Measurements from ENCODE around the gene WWOX.

WWOX gene

DNA sequence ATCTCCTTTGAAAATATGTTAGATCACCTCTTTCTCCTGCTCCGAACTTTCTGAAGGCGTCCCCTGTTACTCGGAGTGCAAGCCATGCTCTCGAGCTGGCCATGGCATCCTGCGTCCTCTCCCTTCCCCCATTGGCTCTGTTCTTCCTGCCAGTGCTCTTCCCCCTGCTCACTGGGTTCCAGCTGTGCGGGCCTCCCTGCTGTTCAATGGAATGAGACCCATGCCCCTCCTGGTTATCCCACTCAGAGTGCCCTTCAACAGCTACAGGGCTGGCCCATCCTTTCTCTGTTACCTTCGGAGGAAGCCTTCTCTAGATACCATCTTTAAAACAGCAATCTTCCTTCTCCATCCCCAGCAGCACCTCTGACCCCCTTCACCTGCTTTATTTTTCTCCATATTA is 996.8 kb downstream of the WWOX start:
- no peak for DNase-seq

DNA sequence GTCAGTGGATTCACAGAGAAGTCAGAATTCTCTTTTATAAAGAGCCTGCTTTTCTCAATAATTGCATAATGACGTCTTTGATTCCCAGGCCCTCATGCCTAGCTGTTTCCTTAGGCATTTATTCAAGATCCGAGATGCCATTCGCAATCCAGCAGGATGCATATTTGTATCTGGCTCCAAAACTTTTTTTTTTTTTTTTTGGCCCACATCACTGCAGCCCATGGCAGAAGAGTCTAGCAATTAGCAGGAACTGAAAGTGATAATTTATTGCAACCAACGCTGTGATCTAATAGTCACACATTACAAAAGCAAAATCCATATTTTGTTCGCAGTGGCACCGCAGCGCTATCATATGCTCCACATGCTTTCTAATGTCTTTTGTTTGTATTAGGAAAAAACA is 997.7 kb downstream of the WWOX start:
- no peak for DNase-seq

DNA sequence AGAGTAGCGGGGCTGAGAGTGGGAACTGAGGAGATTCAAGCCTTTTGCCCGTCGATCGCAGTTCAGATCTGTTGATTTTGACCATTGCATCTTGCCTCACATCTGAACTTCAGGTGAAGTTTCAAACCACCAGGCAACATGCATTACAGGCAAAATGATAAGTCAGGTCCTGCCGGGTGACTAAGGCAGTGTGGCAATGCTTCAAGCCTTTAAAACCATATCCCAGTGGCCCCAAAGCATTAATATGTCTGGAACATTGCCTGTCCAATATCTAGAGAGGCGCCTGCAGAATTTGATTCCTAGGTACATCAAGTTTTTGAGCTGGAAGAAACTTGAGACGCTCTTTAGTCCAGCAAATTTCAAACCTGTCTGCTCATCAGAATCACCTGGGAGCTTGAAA is 998.3 kb downstream of the WWOX start:
- no peak for DNase-seq

DNA sequence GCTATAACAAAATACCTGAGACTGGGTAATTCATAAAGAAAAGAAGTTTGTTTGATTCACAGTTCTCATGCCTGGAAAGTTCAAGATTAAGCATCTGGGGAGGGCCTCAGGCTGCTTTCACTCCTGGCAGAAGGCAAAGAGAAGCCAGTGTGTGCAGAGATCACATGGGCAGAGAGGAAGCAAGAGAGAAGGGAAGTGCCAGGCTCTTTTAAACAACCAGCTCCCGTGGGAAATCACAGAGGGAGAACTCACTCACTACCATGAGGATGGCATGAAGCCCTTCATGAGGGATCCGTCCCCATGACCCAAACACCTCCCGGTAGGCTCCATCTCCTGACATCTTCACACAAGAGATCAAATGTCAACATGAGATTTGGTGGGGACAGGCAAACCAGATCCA is 999.5 kb downstream of the WWOX start:
- DNase-seq = no peak

DNA sequence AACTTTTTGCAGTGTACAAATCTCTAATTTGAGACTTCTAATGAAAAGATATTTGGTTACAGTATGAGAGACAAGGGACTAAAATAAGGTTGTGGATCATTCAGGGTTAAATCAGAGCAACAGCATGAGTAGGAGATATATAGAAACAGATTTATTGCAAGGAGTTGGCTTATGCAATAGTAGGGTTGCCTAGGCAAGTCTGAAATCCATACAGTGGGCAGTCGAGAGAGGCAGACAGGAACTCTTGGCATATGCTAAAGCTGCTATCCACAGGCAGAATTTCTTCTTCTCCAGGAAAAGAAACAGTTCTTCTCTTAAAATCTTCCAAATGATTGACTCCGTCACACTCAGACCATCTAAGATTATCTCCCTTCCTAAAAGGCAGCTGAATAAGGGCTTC is 1000.3 kb downstream of the WWOX start:
- DNase-seq = no peak

DNA sequence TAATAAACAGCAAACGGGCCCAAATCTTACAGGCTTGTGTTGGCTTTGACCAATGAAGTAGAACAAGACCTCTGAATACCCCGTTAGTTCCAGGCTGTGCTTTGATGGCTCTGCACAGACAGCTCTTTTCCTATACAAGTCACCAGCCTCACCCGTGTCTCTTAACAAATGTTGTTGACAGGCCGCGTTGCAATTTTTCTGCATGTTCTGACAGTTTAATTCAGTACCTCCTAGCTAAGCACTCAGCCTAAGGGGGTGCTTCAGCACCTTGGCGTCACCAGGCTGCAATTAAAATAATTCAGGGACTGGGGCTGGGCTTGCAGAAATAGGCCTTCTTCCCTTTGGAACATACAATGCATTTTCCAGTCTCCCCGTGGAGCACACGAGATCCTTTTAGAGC is 1001.0 kb downstream of the WWOX start:
- DNase-seq = no peak

DNA sequence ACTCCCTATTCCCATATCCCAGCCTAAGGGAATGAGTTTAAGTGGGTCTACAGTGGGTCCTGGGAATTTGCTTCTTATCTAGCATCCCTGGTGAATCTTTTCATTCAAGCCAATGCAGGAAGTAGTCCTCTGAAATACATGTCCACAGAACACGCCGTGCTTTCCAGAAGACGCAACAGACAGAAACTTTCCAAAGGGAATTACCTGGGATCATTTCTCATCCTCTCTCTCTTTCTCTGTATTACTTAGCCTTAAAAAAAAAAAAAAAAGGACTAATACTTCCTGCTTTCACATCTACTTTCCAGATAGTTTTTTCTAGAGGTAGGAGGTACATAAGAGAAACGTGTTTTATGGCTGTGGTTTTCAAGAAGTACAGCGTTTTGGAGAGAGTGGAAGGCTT is 1002.0 kb downstream of the WWOX start:
- no peak for DNase-seq

DNA sequence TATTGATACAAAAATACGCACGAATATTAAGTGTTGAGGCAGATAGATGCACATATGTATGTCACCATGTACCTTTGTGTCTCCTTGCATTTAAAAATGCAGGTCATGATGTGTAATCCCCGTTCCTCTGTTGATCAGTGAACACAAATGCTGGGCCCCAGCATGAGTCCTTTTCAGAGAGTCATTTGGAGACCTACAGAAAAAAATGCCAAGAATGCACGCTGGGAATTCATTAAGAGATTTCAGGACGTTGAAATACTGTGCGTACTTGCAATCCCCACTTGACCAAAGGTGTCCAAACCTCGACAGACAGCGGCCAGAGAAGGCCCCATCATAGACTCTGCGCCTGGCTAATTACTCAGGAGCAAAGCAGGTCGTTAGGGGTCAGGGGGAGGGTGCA is 1005.1 kb downstream of the WWOX start:
- DNase-seq = no peak

DNA sequence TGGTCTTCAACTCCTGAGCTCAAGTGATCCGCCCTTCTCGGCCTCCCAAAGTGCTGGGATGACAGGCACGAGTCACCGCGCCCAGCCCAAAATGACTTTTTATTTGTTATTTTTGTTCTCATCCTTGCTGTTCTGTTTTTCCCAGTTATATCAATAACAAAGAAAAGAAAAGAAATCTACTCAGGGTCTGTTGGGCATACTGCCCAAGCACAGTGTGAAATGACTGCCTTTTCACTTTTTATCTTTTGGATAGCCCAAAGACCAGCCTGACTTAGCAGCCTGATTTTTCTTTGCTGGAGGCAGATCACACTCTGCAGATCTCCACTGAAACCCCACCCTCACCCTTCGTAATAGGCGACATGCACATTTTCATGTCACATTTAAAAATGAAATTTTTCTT is 1007.8 kb downstream of the WWOX start:
- DNase-seq = no peak

DNA sequence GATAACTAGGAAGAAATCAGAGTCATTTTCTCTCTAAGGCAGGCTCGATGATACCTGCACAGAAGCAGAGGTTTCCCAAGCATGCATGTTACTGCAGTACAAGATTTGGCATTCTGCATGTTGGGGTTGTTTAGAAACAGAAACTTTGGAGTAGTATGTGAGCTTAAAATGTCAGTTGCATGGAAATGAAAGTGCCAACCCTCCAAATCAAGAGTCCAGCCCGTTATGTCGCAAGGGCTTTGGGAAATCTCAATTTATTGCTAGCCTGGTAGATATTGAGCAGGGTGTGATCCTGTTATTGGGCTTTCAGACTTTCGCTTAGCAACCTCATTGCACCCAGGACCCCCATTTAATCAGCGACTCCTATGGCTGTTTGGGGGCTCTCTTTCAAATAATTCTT is 1010.3 kb downstream of the WWOX start:
- no peak for DNase-seq

DNA sequence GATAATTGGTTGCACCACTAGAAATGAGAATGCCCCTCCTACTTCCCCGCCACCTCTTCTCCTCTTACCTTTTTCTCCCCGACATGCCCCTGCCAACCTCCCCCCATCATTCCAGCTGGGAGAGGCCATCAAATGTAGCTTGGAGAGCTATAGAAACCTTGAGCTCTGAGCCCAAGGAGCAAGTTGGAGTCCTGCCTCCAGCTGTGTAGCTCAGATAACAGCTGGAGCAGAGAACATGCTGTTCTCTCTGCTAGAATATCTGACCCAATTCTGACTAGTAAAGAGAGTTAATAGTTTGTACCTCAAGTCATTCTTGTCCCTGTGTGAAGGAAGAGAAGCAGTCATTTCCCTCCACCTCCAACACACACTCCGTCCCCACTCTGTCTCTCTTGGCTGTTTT is 1010.8 kb downstream of the WWOX start:
- no peak for DNase-seq

DNA sequence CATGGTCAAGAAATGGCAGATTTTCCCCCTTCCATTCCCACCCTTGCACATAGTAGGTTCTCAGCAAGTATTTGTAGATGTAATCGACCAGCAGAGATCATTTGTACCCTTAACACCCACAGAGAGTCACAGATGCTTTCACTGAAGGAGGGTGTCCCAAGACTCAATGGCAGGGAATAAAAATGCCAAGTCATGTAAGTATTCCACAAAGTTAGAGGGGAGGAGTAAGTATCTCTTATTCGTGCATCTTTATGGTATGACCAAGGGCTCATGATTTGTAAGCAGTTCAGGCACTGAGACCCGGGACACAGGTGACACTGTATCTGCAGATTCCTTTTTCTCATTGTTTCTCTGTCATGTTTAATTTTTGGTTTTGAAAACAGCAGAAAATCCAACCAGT is 1011.5 kb downstream of the WWOX start:
- no peak for DNase-seq

DNA sequence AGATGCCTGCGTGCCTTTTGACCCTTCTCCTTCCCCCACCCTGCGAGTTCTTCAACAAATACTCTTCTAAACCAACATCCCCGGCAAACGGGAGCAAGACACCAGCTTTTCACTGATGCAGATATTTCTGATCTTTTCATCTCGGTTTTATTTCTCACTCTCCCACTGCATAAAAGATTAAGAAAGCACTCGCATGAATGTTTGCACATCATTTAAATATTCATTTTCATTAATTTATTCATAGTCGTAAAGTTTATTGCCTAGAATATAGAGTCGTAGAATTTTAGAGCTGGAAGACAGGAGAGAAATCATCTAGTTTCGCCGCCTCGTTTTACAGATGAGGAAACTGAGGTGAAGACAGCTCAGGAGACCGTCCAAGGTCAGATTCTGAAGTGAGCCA is 1013.0 kb downstream of the WWOX start:
- no peak for DNase-seq

DNA sequence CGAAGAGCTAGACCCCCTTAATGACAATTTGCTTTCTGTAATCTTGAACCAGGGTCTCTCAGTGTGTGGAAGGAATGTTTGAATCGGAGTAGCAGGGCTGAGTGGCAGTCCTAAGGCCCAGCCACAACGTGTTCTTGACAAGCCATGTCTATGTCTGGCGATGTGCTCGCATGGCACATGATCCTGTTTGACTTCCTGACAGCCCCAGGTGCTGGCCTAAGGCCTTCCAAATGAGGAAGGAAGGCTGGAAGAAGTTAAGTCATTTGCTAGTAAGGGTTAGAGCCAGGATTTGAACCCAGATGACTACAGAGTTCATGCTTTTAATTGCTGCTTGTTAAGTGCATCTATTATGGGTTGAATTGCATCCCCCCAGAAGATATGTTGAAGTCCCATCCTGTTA is 1014.4 kb downstream of the WWOX start:
- DNase-seq = no peak

DNA sequence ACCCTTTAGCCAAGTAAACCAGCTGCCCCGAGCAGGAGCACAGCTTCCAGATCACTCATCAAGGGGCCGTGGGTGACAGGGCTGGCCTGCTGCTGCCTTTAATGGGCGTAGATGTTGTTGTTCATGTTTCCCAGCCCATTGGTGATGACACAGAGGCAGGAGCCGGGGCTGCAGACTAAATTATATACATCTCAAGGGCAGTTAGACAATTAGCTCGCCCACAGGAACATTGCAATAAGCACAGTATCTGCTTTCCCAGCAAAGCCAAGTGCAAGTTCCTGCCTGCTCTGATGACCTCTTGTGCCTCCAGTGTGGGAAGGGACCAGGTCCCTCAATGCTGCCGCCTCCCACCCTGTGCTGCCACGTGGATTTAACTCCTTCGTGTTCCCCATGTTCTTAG is 1015.3 kb downstream of the WWOX start:
- DNase-seq = no peak

DNA sequence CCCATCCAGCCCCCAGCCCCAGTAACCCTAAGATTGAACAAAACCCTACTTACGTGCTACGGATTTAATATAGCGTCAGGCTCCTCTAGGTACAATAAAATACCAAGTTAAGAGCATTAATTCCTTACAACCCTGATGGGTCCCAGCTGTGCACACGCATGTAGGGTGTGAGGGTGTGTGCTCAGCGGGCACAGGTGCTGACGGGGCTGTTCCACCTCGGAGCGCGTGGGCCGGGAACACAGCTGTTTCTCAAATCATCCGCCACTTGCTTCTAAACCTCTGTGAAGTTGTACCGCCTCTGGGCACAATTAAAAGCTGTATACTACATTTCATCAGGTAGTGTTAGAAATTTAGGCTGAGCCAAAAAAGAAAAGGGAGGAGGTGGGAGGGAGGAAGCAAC is 1022.5 kb downstream of the WWOX start:
- DNase-seq = no peak

DNA sequence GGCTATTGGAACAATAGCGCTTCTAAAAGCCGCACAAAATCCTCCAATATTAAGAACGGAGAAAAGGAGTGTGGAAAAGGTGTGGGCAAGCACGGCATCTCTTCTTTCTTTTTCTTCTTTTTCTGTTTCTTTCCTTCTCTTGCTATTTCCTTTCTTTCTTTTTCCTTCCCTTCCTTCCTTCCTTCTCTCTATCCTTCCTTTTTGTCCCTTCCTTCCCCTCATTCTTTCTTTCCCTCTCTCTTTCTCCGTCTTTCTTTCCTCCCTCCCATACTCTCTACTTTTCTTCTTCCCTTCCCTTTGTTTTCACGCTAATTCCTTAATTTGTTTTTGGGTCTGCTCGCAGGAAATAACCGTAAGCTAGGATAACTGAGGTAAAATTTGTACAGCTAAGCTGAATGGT is 1022.9 kb downstream of the WWOX start:
- DNase-seq = no peak

DNA sequence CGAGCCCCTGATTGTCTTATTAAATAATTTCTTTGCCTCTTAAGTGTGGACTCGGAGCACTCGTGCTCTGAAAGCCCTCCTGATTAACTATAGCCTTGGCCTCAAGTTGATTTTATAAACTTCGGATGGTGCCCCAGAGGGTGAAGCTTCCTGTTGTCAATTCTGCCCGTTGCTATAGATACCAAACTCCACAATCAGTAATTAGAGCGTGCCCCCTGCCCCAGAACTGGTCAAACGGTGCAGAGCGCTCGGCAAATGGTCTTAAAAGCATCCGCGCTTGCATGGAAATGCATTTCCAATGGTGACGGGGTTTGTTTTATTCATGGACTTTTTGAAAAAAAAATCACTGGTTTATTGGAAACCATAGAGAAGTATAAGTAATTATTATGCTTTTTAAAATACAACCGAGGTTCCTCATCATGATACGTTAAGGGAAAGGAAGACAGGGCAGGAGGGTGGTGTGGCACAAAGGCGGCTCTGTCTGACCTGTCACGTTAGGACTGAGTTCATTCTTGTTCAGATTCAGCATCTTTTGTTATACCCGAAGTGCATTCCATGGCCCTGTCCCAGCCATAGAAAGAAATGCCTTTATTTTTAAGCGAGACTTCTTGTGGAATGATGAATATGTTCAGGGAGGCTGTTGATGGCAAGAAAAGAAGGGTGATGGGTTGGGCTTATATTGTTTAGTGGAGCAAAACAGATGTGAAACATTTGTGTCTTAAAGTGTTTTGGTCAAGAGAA is 1024.7 kb downstream of the WWOX start:
- DNase-seq = no peak

DNA sequence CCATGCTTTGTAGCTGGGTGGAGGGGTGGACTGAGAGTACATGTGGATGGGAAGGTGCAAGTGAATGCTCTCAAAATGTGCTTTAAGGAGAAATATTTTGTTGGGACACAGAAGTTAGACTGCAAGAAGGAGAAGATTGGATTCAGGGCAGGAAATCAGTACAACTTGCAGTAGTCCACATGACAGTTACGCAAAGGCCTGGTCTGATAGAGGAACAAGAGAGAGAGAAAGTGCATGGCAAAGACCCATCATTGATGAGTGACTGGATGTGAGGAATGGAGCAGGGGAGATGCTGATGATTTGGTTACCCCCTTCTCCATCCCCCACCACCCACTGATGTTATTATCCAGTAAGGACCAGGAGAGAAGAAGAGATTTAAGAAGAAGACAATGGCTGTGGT is 1028.3 kb downstream of the WWOX start:
- no peak for DNase-seq

DNA sequence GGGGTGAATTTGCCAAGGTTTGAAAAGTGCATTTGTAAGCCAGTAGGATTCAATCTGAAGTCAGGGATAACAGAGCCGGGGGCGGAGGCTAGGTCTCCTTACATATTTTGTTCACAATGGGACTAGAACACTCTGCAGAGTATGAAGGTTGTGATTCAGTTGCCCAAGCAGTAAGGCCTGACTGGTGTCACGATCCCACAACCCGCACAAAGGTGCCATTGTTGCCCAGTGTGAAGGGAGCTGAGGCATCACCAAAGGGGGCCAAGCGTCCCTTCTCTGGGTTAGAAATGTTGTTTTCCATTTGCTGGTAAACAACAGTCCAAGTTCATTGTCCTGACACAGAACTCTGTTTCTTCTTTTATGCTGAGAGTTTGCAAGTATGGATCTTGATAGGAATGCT is 1029.3 kb downstream of the WWOX start:
- DNase-seq = no peak

DNA sequence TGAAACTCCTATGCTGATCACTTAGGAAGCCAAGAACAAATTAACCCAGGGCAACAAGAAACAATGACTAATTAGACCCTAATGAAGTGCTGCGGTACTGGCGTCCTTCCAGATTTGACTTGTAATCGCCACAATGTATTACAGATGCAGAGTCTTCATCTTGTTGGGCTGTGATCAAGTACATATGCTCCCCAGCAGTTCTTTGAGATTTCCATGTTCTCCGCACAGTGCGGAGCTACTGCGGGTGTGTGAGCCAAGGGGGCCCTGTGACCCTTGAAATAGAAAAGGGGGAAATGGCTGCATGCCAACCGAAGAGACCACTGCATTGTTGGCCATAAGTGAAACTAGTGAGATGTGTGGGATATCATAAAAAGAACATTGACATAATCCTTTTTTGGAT is 1031.2 kb downstream of the WWOX start:
- DNase-seq = no peak

DNA sequence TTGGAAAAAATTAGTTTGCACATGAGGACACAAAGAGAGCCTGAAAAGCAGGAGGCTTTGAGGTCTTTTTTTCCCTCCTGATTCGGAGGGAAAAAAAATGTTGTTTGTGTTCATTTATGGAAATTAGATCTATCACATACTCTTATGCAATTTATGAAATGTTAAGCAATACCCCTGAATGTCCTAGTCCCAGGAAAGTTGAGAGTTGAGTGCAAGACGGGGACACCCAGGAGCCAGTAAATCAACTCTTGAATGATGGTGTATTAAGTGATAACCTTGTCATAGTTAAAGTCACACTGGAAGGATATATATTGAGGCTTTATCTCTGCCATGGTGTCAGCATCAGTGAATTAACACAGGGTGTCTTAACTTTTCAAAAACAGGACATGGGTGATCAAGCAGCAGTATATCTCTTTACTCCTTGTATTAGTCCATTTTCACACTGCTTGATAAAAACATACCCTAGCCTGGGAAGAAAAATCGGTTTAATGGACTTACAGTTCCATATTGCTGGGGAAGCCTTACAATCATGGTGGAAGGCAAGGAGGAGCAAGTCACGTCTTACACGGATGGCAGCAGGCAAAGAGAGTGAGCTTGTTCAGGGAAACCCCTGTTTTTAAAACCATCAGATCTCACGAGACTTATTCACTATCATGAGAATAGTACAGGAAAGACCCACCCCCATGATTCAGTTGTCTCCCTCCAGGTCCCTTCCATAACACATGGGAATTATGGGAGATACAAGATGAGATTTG is 1032.0 kb downstream of the WWOX start:
- no peak for DNase-seq

DNA sequence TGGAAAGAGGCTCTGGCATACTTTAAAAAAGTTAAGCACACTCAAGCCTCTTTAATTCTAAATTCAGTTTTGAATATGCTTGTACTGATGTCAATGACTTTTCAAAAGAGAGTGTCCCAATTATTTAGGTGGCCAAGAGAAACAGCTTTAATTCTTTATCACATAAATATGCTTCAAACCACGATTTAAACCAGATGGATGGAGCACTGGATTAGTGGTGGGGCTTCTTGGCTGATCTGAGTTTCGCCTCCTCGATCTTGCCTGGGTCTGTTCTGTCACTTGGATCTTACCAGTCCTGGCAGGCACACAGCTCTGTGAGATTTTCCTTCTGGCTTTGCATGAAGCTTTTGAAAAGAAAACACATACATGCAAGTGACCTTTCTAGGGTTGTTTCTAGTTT is 1033.2 kb downstream of the WWOX start:
- DNase-seq = no peak

DNA sequence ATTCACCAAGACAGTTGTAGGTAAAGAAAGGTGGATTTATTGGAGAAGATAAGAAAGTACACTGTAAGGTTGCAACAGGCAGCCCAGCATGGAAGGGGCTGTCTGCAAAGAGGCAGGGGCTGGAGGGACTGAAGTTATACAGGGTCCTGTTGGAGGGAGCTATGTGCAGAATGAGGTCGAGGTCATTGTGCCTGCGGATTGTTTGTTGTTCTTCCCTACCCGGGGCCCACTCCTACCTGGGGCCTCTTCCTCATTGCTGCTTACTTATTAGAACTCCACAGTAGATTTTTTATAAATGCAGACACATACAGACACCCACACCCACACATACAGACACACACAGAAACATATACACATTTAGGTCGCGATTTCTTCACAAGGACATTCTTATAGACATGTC is 1034.8 kb downstream of the WWOX start:
- no peak for DNase-seq

DNA sequence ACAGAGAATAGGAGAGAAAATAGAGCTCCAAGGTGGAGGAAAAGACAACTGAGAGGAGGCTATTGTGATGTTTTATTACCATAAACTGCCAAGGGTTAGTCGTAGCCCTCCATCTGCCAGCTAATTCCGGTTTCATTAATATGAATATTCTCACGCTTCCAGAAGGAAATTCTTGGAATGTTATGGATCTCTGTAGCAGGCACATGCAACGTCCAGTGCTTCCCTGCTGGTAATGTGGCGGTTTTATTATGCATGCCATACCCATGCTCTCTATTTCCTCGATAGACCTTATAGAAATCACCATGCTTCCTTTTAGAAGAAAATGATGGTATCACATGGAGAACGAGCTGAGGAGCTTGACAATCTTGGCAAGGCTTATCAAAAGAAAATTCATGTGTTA is 1037.5 kb downstream of the WWOX start:
- no peak for DNase-seq
